ENCODE data around the gene EIF1.

- TF ChIP-seq PATZ1 (CRISPR knock-in tag; IDR thresholded peaks at IDR 0.05; ENCODE audit: borderline replicate concordance) (no peak), GLIS3 (CRISPR knock-in tag; IDR thresholded peaks at IDR 0.05) (no peak), TOX (CRISPR knock-in tag; IDR thresholded peaks at IDR 0.05; ENCODE audit: borderline replicate concordance) (no peak), BACH2 (CRISPR knock-in tag; IDR thresholded peaks at IDR 0.05; ENCODE audit: borderline replicate concordance) (no peak), ESRRG (CRISPR knock-in tag; IDR thresholded peaks at IDR 0.05) (no peak), CREB5 (CRISPR knock-in tag; IDR thresholded peaks at IDR 0.05; ENCODE audit: low read depth) (no peak), ZFP3 (CRISPR knock-in tag; IDR thresholded peaks at IDR 0.05) (no peak), ZNF565 (CRISPR knock-in tag; conservative IDR thresholded peaks at IDR 0.05; ENCODE audit: low read depth) (no peak), ZNF70 (CRISPR knock-in tag; IDR thresholded peaks at IDR 0.05) (no peak), OSR1 (CRISPR knock-in tag; IDR thresholded peaks at IDR 0.05) (no peak)
Observed at GRCh38 chr17:41735744-41736143, 47.1 kb downstream of the EIF1 start.

All from SK-N-SH treated with all-trans-retinoic acid at 6 μM for 48 hours (cell line).